ENCODE results near the gene TRIM63.

The TRIM63 gene

DNA sequence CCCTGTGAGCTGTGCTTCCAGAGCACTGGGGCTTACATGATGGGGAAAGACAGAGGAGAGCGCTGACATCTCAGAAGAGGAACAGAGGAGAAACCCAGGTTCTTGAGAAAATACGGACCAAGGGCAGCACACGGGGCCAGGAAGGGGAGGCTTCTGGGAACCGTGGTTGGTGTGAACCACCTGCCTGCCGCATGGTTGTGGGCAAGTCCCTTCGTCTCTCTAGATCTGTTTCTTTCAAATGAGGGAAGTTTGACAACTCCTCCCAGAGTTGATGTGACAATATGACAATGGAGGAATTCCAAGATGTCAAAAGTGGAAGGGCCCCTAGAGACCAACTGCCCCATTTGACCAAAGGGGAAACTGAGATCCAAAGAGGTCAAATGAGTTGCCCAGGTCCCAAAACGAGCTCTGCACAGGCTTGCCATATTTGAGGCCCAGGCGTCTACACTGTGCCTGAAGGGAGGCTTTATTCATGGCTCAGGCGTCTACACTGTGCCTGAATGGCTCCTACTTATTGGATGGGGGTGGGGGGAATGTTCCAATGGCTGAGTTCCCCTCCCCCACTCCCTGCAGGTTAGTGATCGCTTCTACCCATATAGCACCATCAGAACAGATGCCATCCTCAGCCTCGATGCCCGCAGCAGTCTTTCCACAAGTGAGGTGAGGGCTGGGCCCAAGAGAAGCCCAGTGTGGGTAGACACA lies 34.6 kb downstream of the TRIM63 start:
- FAIRE-seq: no peak

DNA sequence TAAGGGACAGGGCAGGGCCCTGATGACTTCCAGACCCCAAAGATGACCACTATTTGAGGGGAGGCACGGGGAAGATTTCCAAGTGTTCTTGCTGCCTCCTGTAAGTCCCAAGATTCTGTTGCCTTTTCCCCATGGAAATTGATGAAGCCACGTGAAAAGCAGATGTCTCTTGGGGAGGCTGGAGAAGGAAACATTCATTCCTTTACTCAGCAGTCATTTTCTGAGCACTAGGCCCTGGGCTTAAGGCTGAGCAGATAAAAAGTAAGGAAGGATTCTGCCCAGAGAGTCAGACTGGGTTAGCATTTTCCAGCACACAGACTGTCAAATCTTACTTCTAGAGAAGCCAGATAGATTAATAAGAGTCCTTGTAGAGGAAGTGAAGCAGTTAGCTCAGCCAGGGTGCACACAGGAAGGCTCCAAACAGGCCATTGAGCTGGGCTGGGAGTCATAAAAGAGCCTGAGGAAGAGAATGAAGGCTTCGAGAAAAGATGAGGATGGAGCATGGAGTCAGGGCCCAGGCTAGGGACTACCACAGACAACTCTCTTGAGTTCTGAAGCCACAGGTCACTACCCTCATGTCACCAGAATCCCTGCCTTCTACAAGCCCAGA lies 35.7 kb downstream of the TRIM63 start:
- FAIRE-seq: no peak

DNA sequence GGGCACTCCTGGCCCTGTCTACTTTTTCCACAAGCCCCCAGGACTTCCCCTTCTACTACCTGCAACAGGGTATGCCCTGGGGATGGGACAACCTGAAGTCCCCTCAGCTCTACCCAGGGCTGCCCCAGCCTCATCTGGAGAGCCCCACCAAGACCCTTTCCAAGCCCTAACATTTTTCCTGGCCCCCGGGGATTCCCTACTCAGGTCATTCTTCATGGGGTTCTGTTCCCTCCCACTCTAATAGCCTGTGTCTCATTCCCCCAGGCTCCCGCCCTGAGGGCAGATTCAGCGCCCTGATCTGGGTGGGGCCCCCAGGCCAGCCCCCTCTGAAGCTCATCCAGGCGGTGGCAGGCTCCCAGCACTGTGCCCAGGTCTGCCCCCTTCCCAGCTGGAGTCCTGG lies 36.2 kb downstream of the TRIM63 start:
- FAIRE-seq: no peak

GRCh38 chr1:26029864-26030481 lies 37.5 kb downstream of the TRIM63 start:
- FAIRE-seq: no peak

DNA sequence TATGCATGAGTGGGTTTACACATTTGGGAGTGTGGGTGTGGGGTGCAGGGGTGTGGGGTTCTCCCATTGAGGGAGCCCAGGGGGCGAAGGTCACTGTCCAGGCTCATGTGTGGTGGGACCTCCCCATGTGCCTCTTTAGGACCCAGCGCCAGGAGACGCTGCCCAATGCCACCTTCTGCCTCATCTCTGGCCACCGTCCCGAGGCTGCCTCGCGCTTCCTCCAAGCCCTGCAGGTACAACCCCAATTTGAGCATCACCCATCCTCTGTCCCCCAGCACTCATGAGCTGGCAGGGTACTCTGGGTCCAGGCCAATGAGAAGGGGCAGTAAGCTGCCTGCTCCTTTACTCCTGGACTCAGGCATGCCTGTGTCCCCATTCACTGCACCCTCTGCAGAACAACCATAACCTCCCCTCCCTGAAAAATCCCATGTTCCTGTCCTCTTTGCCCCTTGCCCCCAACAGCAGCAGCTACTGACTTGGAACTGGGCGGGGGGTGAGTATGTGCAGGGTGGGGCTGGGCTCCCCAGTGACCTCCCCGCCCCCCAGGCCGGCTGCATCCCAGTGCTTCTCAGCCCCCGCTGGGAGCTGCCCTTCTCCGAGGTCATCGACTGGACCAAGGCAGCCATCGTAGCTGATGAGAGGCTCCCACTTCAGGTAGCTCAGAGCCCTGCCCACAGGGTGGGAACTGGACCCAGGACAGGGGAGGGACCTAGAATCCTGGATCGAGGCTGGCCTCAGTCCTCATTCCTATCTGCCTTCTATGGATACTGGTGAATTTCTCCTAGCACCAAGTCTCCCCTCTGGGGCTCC lies 38.2 kb downstream of the TRIM63 start:
- no peak for FAIRE-seq

DNA sequence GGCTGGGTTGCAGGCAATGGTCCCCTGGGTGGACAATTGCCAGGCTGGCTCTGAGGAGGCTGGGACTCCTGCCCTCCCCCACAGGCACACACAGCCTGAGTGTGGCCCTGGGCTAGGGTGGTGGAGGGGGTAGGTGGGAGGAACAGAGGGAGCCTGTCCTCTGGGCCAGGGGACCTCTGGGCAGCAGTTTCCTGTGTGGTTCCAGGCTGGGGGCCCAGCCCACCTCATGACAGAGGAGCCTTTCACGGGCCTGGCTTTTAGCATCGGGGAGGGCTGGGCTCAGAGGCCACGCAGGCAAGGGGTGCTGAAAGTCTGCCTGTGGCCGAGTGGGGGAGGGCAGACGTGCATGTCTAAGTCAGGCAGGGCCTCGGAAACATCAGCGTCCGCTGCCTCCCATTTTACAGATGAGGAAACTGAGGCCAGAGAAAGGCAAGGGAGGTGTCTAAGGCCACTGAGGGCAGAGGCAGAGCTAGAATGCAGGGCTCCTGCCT lies 38.9 kb downstream of the TRIM63 start:
- FAIRE-seq: no peak

DNA sequence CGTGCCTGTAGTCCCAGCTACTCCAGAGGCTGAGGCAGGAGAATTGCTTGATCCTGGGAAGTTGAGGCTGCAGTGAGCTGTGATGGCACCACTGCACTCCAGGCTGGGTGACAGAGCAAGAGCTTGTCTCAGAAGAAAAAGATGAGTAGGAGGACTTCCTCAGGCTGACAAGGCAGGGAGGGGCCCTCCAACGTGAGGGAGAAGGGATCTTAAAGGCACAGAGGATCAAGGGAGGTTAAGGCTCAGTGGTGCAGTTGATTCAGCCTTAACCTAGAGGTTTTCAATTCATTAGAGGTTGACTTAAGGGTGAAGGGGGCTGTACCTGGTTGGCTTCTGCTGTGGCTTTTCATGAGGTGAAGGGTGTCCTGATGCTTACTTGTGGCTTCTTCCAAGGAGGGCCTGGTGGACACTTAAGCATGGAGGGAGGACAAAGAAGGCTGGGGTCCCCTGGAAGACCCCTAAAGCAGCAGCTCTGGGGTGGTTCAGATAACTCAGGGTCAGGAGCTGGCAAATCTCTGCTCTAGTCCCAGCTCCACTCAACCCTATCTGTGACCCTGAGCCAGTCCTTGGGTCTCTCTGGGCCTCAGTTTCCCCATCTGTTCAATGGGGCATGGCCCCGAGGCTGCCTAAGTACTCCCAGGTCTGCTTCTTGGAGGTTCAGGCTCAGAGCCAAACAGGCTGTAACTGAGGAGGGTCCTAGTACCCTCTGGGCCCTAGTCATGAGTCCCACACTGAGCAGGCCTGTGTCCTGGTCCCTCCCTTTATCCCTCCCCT lies 39.5 kb downstream of the TRIM63 start:
- FAIRE-seq: no peak

DNA sequence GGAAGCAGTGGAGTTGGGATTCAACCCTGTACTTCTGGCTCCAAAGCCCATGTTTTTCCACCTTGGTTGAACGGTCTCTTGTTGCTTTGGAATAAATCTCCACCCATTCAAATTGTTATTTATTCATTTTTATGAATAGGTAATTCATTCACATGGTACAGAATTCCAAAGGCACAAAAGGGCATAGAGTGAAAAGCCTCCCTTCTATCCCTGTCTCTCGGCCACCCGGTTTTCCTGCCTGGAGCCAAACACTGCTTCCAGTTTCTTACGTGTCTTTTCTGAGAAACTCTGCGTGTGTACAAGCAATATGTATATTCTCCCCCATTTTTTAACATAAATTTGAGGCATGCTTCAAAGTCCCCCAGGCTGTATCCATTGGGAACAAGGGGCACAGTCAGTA lies 41.9 kb downstream of the TRIM63 start:
- FAIRE-seq: no peak

GRCh38 chr1:26025060-26025459 lies 42.4 kb downstream of the TRIM63 start:
- no peak for FAIRE-seq

GRCh38 chr1:26023826-26024225 lies 43.6 kb downstream of the TRIM63 start:
- no peak for FAIRE-seq

- no peak for FAIRE-seq
Measured at GRCh38 chr1:26023009-26023408, 44.4 kb downstream of the TRIM63 start.

DNA sequence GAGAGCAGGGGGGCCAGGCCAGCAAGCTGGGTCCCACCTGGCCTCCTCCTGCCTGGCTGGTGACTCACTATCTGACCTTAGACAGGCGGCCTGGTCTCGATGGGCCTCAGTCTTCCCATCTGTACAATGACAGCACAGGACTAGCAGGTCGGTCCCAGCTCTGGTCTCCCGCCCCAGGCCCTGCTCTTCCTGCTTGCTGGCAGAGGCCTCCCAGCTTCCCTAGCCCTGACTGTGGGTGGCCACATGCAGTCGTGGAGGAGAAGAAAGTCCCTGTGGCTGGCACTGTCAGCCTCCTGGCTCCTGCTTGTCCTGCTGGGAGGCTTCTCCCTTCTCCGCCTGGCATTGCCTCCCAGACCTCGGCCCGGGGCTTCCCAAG lies 45.0 kb downstream of the TRIM63 start:
- FAIRE-seq: no peak

GRCh38 chr1:26021647-26022403 lies 45.6 kb downstream of the TRIM63 start, which contains the start of gene EXTL1:
Gene EXTL1 (plus strand): TSS chr1:26021775. CDS start chr1:26022647, 872 bp downstream.
- FAIRE-seq: peak; percentile 33

DNA sequence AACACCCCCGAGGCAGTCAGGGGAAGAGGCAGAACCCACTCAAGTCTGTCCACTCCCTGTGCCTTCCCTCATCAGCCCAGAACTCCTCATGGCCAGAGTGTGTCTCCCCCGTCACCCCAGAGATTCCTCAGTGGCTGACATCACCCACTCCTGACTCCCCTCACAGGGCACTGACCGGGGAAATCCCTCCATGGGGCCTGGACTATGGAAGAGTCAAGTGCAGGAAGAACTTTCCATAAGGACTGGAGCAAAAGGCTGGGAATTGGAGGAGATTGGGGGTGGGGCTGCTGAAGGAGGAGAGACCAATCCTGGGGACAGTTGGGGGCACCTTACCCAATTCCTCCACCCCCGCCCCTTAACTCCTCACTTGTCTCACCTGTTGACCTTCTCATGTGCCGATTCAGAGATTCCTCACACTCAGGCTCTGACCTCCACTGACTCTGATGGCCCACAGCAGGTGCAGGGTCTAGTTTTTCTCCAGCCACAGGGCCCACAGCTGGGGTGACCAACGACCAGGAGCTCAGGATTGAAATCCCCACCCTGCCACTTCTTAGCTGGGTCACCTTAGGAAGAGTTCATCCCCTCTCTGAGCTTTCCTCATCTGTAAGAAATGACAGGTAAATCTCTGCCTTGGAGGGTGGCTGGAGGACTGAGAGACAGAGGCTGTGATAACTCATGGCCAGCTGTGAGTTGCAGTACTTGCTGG lies 46.3 kb downstream of the TRIM63 start:
- no peak for FAIRE-seq

- no peak for FAIRE-seq
Measured at GRCh38 chr1:26020330-26020768, 47.1 kb downstream of the TRIM63 start.

- no peak for FAIRE-seq
Measured at GRCh38 chr1:26019641-26020315, 47.7 kb downstream of the TRIM63 start.

DNA sequence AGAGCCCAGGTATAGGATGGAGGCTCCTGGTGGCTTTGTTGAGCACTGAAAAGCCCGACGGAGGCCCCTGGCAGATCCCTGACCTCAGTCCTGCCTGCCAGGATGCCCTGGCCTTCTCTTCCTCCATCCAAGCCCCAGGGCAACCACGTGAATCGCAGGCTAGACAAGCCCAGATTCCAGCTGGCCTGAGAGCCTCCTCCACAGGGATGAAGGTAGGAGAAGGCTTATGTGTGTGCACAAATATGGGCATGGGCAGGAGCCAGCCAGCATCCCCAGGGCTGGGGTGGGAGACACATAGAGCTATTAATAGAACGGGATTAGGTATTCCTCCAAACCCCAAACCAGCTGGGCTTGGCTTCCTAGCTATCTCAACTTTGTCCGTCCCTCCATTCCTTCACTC lies 49.8 kb downstream of the TRIM63 start:
- FAIRE-seq: no peak

- no peak for FAIRE-seq
Measured at GRCh38 chr1:26016953-26017545, 50.4 kb downstream of the TRIM63 start.

- FAIRE-seq: no peak
Measured at GRCh38 chr1:26016258-26016952, 51.0 kb downstream of the TRIM63 start.
